GM18907 (cell line): Measurements from ENCODE around the gene AGBL4.

Experiments used
- ATAC-seq: cut with Tn5 transposase; IDR thresholded peaks from one replicate; pipeline ENCODE4 v1.9.1; 2021; ENCODE audit warnings: mild to moderate bottlenecking, moderate library complexity; ENCODE audit not compliant: unreplicated experiment

AGBL4 gene

GRCh38 chr1:49199564-49199963 is 824.2 kb downstream of the AGBL4 start:
- no peak for ATAC-seq

GRCh38 chr1:49197081-49197480 is 826.7 kb downstream of the AGBL4 start:
- ATAC-seq: no peak

GRCh38 chr1:49190138-49190537 is 833.6 kb downstream of the AGBL4 start:
- no peak for ATAC-seq

- ATAC-seq: no peak
Observed at GRCh38 chr1:49187056-49187455, 836.7 kb downstream of the AGBL4 start.

- ATAC-seq: no peak
Observed at GRCh38 chr1:49185450-49185980, 838.2 kb downstream of the AGBL4 start.

- no peak for ATAC-seq
Observed at GRCh38 chr1:49183489-49183888, 840.3 kb downstream of the AGBL4 start.

- ATAC-seq: no peak
Observed at GRCh38 chr1:49181033-49181432, 842.7 kb downstream of the AGBL4 start.

GRCh38 chr1:49171941-49172593 is 851.7 kb downstream of the AGBL4 start:
- ATAC-seq: no peak

- no peak for ATAC-seq
Observed at GRCh38 chr1:49166031-49166430, 857.7 kb downstream of the AGBL4 start.

- ATAC-seq: no peak
Observed at GRCh38 chr1:49163031-49163430, 860.7 kb downstream of the AGBL4 start.

- no peak for ATAC-seq
Observed at GRCh38 chr1:49160677-49161076, 863.1 kb downstream of the AGBL4 start.

GRCh38 chr1:49136738-49137251 is 887.0 kb downstream of the AGBL4 start:
- no peak for ATAC-seq

GRCh38 chr1:49125746-49126145 is 898.0 kb downstream of the AGBL4 start:
- ATAC-seq: no peak

- no peak for ATAC-seq
Observed at GRCh38 chr1:49111931-49112330, 911.8 kb downstream of the AGBL4 start.

GRCh38 chr1:49106445-49106844 is 917.3 kb downstream of the AGBL4 start:
- no peak for ATAC-seq

GRCh38 chr1:49104575-49104974 is 919.2 kb downstream of the AGBL4 start:
- ATAC-seq: no peak

- ATAC-seq: peak; percentile 83
Observed at GRCh38 chr1:49102752-49103151, 921.0 kb downstream of the AGBL4 start.

GRCh38 chr1:49098866-49099265 is 924.9 kb downstream of the AGBL4 start:
- ATAC-seq: no peak

- no peak for ATAC-seq
Observed at GRCh38 chr1:49086327-49086726, 937.4 kb downstream of the AGBL4 start.

GRCh38 chr1:49085079-49085478 is 938.7 kb downstream of the AGBL4 start:
- no peak for ATAC-seq

- ATAC-seq: no peak
Observed at GRCh38 chr1:49060766-49061165, 963.0 kb downstream of the AGBL4 start.

- ATAC-seq: no peak
Observed at GRCh38 chr1:49059087-49059486, 964.7 kb downstream of the AGBL4 start.

- ATAC-seq: no peak
Observed at GRCh38 chr1:49052102-49052501, 971.7 kb downstream of the AGBL4 start.
